Measurements from ENCODE around the gene TBC1D10A.

DNA sequence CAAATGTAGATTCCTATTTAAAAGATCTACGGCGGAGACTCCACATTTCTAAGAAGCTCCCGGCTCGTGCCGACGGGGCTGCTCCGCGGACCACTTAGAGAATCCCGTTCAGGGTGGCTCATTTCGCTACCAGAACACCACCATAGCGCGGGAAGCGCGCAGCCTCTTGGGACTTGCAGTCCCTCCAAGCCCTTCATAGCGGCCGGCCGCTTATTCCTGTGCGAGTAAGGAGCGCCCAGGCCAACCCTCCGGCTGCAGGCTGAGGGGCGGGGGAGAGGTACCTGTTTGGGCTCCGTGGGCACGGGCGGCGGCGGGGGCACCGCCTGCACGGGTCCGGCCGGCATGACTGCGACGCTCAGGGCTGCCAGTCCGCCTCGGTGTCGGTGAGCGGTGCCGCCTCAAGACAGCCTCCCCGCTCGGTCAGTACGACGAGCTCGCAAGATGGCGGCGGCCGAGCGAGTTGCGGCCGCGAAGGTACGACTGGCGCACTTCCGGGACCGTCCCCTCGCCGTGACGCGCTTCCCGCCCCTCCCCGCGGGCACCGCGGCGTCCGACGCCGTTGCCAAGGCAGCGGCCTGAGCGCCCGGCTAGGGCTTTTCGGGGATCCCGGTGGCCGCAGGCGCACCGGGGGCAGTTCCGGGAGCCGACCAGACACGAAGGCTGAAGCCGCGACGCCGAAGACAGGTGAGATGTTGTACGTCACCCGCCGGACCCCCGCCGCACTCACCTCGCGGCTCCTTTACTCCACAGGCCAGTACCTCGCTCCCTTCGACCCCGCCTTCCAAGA is 29.9 kb upstream of the TBC1D10A start, which contains the start of the genes CCDC157 and SF3A1:
- TF ChIP-seq POLR2A (IDR thresholded peaks at IDR 0.05) (peak; percentile 89 to 91), POLR2AphosphoS5 (IDR thresholded peaks at IDR 0.05) (peak; percentile 89 to 95 (median 94))
- TF ChIP-seq, protein P1, sequence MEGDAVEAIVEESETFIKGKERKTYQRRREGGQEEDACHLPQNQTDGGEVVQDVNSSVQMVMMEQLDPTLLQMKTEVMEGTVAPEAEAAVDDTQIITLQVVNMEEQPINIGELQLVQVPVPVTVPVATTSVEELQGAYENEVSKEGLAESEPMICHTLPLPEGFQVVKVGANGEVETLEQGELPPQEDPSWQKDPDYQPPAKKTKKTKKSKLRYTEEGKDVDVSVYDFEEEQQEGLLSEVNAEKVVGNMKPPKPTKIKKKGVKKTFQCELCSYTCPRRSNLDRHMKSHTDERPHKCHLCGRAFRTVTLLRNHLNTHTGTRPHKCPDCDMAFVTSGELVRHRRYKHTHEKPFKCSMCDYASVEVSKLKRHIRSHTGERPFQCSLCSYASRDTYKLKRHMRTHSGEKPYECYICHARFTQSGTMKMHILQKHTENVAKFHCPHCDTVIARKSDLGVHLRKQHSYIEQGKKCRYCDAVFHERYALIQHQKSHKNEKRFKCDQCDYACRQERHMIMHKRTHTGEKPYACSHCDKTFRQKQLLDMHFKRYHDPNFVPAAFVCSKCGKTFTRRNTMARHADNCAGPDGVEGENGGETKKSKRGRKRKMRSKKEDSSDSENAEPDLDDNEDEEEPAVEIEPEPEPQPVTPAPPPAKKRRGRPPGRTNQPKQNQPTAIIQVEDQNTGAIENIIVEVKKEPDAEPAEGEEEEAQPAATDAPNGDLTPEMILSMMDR (IDR thresholded peaks at IDR 0.05): no peak
